GM23338 (cell line): ENCODE results near the gene RBPMS2.

Source experiments
- NANOG ChIP-seq: IDR thresholded peaks from 2 replicates; pipeline ENCODE4 v1.6.1; 2016; ENCODE audit warnings: antibody characterized with exemption, borderline replicate concordance
- POLR2AphosphoS5 ChIP-seq: IDR thresholded peaks from 2 replicates; pipeline ENCODE4 v1.6.1; 2016; ENCODE audit warnings: antibody characterized with exemption, low read depth
- TF ChIP-seq, protein P1 (sequence below), 2 experiments: fragments of 200-600 bp in 1 of 2; sonication (generic) in 1 of 2; conservative IDR thresholded peaks; 2 replicates each; pipeline versions ENCODE4 v1.5.1 to v1.6.1; 2016 to 2017; ENCODE audit warnings: antibody characterized with exemption in 2 of 2, low read depth in 2 of 2, mild to moderate bottlenecking in 2 of 2, moderate library complexity in 1 of 2

DNA sequence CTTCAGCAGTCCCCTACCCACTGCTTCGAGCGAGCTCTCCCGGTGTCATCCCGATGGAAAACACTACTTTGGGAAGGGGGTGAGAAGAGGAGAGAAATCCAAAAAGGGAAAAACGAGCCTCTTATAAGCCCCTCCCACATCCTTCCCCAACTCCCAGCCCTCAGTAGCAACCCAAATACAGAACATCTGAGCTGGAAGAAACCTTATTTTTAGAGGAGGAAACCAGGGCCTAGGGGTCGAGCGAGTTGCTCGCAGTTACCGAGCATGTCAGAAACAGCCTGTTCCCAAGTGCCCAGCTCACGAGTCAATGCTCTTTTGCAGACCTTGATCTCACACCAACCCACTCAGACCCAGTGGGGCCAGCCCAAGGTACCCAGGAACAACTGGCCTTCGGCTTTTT is 14.2 kb downstream of the RBPMS2 start:
- no peak for TF ChIP-seq POLR2AphosphoS5
- TF ChIP-seq NANOG, result no peak
- TF ChIP-seq, protein P1, sequence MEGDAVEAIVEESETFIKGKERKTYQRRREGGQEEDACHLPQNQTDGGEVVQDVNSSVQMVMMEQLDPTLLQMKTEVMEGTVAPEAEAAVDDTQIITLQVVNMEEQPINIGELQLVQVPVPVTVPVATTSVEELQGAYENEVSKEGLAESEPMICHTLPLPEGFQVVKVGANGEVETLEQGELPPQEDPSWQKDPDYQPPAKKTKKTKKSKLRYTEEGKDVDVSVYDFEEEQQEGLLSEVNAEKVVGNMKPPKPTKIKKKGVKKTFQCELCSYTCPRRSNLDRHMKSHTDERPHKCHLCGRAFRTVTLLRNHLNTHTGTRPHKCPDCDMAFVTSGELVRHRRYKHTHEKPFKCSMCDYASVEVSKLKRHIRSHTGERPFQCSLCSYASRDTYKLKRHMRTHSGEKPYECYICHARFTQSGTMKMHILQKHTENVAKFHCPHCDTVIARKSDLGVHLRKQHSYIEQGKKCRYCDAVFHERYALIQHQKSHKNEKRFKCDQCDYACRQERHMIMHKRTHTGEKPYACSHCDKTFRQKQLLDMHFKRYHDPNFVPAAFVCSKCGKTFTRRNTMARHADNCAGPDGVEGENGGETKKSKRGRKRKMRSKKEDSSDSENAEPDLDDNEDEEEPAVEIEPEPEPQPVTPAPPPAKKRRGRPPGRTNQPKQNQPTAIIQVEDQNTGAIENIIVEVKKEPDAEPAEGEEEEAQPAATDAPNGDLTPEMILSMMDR (conservative IDR thresholded peaks at IDR 0.05; ENCODE audit: low read depth in 2 of 2), result no peak
